Activated CD8-positive, alpha-beta memory T cell treated with anti-CD3 and anti-CD28 coated beads, Interleukin-2, amount 50 U/mL, for 24 hours (primary cell): ENCODE results near the gene ZNF511.
"Not testable (repeated sequence)": the region's sequence is repeated elsewhere in the genome, so short reads cannot be mapped to it uniquely, and the experiment has no call there.

ENCODE experiments used
- DNase-seq: peaks from one replicate; pipeline ENCODE4 v3.0.0-alpha.2; 2020; ENCODE audit errors: extremely low read depth

The ZNF511 gene

DNA sequence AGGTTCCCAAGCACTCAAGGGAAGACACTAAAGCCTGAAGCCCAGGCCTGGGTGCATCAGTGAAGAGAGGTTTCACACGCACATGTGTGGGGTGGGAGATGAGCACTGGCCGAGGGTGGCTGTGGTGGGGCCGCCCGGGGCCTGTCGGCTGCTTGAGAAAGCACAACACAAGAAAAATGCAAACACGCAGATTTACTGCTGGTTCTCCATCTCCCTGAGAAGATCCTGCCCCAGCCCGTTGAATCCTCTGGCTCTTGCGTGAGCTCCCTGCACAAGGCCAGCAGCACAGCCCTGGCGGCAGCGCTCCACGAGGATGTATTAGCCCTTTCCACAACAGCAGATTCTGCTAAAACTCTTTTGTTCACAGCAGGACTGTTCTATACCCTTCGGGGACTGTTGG lies 6.2 kb downstream of the ZNF511 start:
- DNase-seq: no peak

DNA sequence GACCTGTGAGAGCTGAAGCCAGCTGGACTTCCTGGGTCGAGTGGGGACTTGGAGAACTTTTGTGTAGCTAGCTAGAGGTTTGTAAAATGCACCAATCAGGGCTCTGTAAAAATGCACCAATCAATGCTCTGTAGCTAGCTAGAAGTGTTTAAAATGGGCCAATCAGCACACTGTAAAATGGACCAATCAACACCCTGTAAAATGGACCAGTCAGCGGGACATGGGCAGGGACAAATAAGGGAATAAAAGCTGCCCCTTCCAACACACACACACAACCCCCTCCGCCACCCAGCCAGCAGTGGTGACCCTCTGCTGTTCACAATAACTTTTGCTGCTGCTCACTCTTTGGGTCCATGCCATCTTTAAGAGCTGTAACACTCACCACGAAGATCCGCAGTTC lies 7.1 kb downstream of the ZNF511 start:
- DNase-seq: no peak

DNA sequence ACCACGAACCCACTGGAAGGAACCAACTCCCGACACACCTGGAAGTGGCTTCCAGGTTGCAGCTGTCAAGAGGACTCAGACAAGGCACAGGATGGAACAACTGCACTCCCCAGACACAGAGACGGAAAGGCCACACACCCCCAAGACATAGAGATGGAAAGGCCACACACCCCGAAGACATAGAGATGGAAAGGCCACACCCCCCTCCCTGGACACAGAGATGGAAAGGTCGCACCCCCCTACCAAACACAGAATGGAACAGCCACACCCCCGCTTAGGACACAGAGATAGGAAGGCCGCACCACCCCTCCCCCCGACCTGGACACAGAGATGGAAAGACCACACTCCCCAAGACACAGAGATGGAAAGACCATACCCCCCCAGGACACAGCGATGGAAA lies 7.6 kb downstream of the ZNF511 start:
- no peak for DNase-seq

DNA sequence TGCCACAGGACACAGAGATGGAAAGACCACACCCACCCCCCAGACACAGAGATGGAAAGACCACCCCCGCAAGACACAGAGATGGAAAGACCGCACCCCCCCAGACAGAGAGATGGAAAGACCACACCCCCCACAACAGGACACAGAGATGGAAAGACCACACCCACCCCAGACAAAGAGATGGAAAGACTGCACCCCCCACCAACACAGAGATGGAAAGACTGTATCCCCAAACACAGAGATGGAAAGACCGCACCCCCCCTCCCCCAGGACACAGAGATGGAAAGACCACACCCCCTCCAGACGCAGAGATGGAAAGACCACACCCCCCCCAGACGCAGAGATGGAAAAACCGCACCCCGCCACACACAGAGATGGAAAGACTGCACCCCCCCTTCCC lies 8.0 kb downstream of the ZNF511 start:
- DNase-seq: no peak

DNA sequence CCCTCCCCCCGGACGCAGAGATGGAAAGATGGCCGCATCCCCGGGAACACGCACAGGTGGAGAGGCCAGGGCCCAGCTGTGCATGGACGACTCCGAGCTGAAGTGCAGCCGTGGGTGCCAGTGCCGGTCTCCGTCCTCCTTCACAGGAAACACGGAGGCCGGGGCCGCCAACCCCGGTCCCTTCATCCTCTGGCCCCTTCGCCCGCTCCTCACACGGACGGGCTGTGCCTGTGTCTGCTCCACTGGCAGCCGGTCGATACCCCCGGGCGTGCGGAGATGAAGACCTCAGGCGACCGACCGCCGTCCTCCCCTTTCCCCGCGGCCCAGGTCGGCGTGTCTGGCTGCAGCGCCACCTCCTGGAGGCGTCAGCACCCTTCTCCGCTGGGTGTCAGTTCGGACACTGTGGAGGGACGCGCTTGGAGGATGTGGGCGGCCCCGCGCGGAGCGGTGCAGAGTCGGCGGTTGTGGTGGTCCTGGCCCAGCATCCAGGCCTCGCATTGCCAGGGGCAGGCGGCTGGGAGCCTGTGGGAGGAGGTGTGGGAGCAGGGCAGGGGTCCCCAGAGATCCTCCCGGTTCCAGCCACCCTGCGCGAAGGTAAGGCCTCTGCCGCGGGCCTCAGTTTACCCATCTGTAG lies 9.9 kb downstream of the ZNF511 start:
- DNase-seq: no peak

DNA sequence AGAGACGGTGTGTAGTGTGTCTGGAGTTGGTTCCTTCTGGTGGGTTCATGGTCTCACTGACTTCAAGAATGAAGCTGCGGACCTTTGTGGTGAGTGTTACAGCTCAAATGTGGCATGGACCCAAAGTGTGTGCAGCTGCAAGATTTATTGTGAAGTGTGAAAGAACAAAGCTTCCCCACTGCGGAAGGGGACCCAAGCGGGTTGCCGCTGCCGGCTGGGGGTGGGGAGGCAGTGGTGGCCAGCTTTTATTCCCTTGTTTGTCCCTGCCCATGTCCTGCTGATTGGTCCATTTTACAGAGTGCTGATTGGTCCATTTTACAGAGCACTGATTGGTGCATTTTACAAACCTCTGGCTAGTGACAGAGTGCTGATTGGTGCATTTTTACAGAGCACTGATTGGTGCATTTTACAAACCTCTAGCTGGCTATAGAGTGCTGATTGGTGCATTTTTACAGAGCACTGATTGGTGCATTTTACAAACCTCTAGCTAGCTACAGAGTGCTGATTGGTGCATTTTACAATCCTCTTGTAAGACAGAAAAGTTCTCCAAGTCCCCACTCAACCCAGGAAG lies 12.2 kb downstream of the ZNF511 start:
- DNase-seq: not testable (repeated sequence)

DNA sequence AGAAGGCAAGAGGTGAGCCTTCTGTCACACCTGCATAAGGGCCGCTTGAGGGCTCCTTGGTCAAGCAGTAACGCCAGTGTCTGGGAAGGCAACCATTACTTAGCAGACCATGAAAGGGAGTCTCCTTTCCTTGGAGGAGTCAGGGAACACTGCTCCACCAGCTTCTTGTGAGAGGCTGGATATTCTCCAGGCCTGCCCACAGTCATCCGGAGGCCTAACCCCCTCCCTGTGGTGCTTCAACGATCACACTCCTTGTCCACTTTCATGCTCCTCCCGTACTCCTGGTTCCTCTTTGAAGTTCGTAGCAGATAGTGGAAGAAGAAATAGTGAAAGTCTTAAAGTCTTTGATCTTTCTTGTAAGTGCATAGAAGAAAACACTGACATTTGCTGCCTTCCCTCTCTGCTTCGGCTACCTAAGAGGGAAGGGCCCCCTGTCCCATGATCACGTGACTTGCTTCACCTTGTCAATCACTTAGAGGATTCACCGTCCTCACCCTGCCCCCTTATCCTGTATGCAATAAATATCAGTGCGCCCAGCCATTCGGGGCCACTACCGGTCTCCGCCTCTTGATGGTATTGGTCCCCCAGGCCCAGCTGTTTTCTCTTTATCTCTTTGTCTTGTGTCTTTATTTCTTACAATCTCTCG lies 13.5 kb downstream of the ZNF511 start:
- DNase-seq: not testable (repeated sequence)

DNA sequence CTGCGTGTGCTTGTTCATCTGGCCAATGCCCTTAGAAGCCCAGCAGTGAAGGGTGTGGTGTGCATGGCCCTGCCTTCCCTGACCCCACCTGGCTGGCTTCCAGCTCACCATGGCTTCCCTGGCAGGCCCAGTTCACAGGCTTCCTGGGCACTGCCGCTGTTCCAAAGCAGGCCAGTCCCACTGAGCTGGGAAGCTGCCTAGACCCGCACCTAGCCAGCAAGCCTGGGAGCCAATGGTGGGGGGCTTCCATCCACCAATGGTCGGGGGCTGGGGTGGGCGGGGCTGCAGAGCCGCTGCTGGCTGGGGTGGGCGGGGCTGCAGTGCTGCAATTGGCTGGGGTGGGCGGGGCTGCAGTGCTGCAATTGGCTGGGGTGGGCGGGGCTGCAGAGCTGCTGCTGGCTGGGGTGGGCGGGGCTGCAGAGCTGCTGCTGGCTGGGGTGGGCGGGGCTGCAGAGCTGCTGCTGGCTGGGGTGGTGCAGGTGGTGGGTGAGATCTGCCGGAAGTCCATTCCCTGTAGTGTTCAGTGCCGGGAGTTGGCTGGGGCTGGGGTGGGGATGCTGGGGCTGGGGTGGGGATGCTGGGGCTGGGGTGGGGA lies 15.6 kb downstream of the ZNF511 start:
- DNase-seq: no peak

DNA sequence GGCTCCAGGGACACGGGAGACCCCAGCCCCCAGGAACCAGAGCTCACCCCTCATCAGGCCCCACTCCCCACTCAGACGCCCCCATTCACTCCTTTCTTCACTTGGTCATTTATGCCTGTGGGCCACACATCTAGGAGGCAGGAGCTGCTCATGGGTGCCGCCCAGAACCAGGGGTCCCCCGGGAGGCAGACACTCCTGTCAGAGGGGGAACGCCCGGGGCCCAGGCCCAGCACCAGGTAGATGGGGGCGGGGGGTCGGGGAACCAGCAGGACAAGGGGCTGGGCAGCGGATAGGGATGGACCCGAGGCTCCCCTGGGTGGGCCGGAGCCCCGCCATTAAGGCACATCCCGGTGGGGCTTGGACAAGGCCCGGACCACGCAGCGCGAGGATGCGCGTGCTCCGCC lies 16.1 kb downstream of the ZNF511 start:
- no peak for DNase-seq

DNA sequence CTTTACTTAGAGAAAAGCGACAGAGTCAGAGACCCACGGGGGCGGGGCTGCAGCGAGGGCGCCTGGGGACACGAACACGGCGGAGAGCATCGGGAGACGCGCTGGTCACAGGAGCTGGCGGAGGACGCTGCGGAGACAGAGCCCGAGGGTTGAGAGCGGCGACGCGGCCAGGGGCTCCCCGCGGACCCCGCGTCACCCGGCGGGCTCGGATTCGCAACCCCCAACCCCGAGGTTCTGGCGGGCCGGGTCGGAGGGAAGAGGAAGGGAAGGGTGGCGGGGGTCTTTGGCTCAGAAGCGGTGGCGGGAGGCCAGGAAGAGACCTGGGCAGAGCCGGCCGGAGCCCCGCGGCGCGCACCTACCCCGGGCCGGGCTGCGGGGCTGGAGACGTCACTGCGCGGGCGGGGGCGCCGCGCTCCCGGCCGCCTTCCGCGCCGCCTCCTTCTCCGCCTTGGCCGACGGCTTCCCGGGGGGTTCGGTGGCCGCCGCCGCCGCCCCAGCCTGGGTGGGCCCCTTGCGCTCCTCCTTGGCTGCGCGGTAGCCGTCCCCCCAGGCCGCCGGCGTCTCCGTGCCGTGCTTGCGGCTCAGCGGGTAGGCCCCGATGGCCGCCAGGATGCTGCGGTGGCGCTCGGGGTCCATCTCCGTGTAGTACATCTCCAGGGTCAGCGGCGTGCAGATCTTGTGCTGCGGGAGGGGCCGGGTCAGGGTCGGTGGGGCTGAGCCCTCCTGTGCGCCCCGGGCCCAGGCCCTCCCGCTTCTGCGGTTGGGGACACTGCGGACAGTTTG lies 16.9 kb downstream of the ZNF511 start:
- DNase-seq: no peak

DNA sequence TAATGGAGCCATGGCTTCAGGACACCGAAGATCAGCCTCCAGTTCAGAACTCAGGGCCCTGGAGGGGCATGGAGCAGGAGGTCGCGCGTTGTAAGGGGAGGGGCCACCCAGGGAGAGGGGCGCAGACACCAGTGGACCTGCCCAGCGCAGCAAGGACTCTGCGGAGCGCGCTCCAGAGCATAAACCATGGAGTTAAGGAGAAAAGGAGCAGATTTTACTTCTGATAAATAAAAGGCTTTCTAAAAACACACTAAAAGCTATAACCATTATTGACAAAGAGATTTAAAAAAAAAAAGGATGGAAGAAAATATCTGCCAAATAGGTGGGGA lies 17.5 kb downstream of the ZNF511 start:
- no peak for DNase-seq

DNA sequence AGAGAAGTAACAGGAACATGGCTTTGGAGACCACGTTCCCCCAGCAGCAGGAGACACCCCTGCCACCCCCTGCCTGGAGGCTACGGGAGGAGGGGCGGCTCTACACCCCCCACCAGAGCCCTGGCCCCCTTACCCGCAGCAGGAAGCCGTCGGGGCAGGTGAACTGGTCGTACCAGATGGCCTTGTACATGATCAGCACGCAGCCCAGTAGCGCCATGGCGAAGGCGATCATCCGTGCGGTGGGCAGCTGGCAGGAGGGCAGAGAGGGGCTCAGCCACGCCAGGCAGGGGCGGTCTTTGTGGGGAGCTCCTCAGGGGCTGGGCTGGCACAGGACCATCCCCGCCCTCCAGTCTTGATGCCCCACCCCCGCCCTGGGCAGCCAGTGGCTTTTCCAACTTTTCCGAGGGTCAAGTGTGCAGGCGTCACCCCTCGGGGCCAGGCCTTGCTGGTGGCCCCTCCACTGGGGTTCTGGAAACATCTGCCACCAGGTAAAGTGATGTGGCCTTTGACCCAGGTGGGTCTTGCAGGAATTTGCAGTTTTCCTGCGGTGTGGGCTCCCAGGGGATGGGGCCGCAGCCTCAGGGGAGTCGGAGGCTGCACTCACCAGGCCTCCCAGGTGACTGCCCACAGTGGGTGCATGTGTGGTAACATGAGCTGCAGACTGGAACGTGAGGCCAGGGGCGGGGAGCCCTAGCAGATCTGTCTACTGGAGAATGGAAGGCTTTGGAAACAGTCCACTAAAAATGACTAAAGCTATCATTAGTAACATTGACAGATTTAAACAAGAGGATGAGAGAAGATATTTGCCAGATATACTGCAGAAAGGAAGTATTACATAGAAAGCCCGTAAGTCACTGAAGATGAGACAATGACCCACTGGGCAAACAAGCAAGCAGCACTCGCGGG lies 18.3 kb downstream of the ZNF511 start:
- DNase-seq: no peak

DNA sequence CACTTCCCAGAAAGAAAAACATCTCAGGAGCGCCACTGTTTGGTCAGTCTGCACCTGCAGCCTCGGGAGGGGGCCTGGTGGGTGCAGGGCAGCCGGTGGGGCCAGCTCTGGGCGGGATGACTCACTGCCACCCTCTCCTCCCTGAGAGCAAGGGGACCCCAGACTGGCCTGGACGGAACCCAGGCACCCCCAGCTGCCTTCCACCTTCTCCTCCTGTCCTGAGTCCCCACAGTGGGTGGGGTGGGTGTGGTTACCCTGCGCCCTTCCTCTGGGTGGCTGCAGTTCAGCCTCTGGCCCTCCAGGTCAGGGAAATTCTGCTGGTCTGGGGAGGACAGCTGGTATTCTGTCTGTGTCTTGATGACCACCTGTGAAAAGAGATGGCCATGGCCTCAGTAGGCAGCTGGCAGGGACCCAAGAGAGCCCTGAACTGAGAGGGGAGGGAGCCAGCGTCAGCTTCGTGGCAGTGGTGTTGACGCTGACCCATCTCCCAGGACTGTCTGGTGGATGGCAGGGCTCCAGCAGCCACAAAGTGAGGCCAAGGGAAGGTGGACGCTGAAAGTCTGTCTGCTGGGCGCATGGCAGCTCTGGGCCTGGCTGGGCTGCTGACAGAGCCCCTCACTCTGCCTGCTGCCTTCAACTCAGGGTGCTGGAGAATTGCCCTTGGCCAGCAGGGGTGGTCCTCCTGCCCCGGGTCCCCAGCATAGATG lies 19.1 kb downstream of the ZNF511 start:
- DNase-seq: no peak

DNA sequence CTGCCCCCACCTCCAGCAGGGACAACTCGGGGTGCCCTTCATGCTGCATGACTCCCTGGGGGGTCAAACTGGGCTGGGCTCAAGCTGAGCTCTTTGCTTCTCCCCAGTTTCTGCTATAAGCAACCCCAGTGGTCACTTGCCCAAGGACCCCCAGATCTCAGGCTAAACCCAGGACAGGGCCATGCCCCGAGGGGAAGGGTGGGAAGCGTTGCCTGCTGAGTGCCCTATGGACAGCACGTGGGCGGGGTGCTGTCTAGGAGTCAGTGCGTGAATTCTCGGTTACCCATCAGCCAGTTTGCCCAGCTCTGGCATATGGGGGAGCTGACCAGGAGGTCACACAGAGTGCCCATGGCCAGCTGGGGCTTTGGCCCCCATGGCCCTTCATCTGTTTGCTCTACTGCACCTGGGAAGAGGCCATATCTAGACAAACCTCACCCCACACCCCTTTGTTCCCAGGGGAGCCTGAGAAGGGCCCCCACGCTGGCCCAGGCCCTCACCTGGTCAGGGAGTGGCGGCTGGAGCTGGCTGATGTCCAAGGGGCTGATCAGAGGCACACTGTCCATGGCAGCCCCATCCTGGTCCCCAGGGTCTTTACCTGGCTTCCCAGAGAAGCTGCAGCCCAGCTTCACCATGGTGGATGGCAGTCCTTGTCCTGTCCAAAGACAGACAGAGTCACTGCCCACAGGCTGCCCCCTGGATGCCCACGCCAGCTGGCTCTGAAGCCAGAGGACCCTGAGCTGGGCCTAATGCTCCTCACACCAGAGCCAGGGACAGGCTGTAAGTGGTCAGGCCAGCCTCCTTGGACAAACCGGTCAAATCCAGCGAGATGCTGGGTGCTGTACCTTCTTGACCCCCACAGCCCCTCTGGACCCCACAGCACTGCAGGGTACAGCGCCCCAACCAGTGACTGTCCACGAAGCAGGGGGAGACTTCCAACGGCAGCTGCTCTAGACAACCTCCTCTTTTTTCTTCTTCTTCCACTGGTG lies 19.9 kb downstream of the ZNF511 start:
- DNase-seq: no peak

DNA sequence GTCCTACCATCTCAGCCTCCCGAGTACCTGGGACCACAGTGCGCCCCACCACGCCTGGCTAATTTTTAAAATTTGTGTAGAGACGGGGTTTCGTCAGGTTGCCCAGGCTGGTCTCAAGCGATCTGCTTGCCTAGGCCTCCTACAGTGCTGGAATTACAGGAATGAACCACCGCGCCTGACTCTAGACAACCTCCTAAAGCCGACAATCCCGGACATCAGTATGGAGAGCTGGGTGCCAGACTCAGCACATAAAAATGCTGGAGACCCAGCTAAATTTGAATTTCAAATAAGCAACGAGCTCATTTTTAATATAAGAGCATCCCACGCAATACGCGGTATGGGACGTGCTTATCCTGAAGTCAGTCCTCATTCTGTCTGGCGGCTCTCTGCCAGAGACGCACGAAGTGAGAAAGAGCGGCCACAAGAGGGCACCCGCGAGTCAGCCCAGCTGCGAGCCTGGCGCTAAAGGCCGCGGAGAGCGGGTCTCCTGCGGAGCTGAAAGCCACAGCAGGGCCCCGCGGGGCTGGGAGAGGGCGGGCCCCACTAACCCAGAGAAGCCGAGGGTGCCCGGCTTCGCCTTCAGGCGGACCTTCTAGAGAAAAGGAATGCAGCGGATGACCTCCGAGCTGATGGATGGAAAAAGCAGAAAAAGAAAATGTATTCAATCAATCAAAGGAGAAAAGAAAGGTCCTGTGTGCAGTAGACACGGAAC lies 20.9 kb downstream of the ZNF511 start:
- peak; percentile 58 for DNase-seq

DNA sequence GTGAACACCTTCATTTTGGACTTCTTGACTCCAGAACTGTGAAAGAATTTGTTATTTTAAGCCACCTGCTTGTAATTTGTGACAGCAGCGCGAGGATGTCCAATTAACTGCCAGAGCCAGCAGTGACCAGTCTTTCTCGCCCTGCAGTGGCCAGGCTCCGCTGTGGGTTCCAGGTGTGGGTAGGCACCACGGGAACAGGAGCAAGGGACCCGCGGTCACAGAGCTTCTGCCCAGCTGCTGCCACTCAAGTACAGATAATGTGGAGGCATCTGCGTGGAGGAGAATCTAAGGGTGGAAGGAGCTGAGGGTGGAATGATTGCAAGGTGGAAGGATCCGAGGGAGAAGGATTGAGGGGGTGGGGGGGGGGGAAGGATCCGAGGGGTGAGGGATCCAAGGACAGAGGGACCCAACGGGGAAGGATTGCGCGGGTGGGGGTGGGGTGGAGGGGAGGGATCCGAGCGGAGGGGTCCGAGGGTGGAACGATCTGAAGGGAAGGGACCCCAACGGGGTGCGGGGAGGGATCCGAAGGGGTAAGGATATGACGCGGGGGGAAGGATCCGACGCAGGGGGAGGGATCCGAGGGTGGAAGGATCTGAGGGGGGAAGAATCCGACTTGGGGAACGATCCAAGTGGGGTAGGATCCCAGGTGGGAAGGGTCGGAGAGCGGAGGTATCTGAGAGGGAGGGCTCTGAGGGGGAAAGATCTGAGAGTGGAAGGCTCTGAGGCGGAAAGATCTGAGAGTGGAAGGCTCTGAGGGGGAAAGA lies 24.4 kb downstream of the ZNF511 start:
- no peak for DNase-seq

DNA sequence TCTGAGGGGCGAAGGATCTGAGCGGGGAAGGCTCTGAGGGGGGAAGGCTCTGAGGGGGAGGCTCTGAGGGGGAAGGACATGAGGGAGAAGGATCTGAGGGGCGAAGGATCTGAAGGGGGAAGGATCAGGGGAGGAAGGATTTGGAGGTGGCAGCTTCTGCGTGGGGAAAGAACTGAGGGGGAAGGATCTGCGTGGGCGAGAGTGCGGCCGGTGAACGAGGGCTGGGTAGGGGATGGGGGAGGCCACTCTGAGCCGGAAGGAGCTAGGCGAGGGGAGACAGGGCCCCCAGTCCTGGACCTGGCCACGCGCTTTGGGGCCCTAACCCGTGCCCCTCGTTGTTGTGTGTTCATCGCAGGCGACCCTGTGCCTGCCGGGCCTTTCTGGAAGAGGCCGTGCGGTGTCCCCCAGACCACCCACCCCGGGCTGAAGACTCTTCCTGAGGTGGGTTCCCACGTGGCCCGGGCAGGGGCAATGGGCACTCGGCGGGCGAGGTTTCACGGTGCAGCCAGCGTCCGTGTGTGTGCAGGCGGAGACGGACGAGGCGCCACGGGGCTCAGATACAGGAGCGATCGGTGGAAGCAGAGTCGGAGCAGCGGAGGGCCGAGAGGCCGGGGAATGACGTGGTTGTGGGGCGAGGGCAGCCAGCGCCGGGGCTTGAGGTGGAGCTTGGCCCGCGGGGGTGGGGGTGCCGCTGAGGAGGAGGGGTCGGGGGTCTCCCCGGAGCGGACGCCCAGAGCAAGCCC lies 26.0 kb downstream of the ZNF511 start:
- DNase-seq: no peak
